ENCODE measurements around the gene DCUN1D2.

The DCUN1D2 gene

DNA sequence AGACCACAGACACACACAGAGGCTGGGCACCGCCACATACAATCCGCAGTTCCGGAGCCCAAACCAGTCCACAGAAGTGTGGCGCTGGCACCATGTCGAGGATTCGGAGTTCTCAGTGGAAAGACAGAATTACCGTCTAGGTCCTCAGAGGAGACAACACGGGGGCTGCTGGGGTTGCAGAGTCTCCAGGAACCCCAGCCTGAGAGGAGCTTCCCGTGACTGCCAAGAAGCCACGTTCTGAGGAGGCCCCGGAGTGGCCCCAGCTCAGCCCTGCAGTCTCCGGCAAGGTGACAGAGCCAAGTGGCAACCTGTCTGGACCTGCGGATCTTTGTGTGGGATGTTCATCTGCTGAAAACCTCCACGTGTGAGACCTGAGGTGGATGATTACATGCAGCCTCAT lies 29.9 kb downstream of the DCUN1D2 start:
- no peak for TF ChIP-seq CTCF (IDR thresholded peaks at IDR 0.05; ENCODE audit: control insufficient read depth, insufficient read depth, low read depth, low read length, missing control alignments)
- no peak overlapping the region for H3K4me3 ChIP-seq (ENCODE audit: control insufficient read depth, low read depth, low read length)
- no peak for DNase-seq (ENCODE audit: low read depth)

- no peak for TF ChIP-seq CTCF (IDR thresholded peaks at IDR 0.05; ENCODE audit: control insufficient read depth, insufficient read depth, low read depth, low read length, missing control alignments)
- no peak for DNase-seq (ENCODE audit: low read depth)
Observed at GRCh38 chr13:113460064-113460555, 30.4 kb downstream of the DCUN1D2 start.

GRCh38 chr13:113458253-113459065 lies 32.1 kb downstream of the DCUN1D2 start:
- TF ChIP-seq CTCF (IDR thresholded peaks at IDR 0.05; ENCODE audit: control insufficient read depth, insufficient read depth, low read depth, low read length, missing control alignments) = peak; percentile 40
- no peak for DNase-seq (ENCODE audit: low read depth)
- no peak overlapping the region for H3K4me3 ChIP-seq (ENCODE audit: control insufficient read depth, low read depth, low read length)

More at GRCh38 chr13:113460064-113460555, 30.4 kb downstream of the DCUN1D2 start:
- no peak overlapping the region for H3K4me3 ChIP-seq (ENCODE audit: control insufficient read depth, low read depth, low read length)

- no peak for DNase-seq (ENCODE audit: low read depth)
- no peak for TF ChIP-seq CTCF (IDR thresholded peaks at IDR 0.05; ENCODE audit: control insufficient read depth, insufficient read depth, low read depth, low read length, missing control alignments)
Observed at GRCh38 chr13:113457510-113457909, 33.0 kb downstream of the DCUN1D2 start.

GRCh38 chr13:113456116-113456702 lies 34.3 kb downstream of the DCUN1D2 start:
- no peak for DNase-seq (ENCODE audit: low read depth)
- no peak overlapping the region for H3K4me3 ChIP-seq (ENCODE audit: control insufficient read depth, low read depth, low read length)
- no peak for TF ChIP-seq CTCF (IDR thresholded peaks at IDR 0.05; ENCODE audit: control insufficient read depth, insufficient read depth, low read depth, low read length, missing control alignments)

More at GRCh38 chr13:113457510-113457909, 33.0 kb downstream of the DCUN1D2 start:
- H3K4me3 ChIP-seq (ENCODE audit: control insufficient read depth, low read depth, low read length) = no peak overlapping the region

- no peak for TF ChIP-seq CTCF (IDR thresholded peaks at IDR 0.05; ENCODE audit: control insufficient read depth, insufficient read depth, low read depth, low read length, missing control alignments)
- no peak for DNase-seq (ENCODE audit: low read depth)
- no peak overlapping the region for H3K4me3 ChIP-seq (ENCODE audit: control insufficient read depth, low read depth, low read length)
Observed at GRCh38 chr13:113455384-113455783, 35.1 kb downstream of the DCUN1D2 start.
